HEK293 (cell line): ENCODE results near the gene HDHD5.

ENCODE experiments used
- CTCF ChIA-PET: fragments of 350-600 bp; formaldehyde crosslinking; extraction: SDS; loops from one replicate; lab custom pipeline; 2021; ENCODE audit warnings: antibody characterized with exemption; lab: Yijun Ruan, JAX
- POLR2A ChIA-PET: fragments of 300-600 bp; formaldehyde crosslinking; extraction: SDS; loops from one replicate; lab custom pipeline; 2020; ENCODE audit warnings: antibody characterized with exemption, inconsistent platforms; lab: Yijun Ruan, JAX
- H3K27ac ChIP-seq: fragments of 200-500 bp; sonication (Bioruptor generic); 2 replicates; pipeline ENCODE4 v1.5.1; 2014; ENCODE audit warnings: low read depth, low read length, control low read depth, inconsistent platforms; ENCODE audit errors: extremely low read depth
- H3K36me3 ChIP-seq, 2 experiments: fragments of 200-500 bp in 1 of 2; sonication (Bioruptor generic) in 1 of 2; 1 replicate in 1 of 2; 2 replicates in 1 of 2; pipeline ENCODE4 v1.5.1; 2014 to 2017; ENCODE audit warnings: inconsistent platforms in 2 of 2, low read length in 2 of 2; ENCODE audit not compliant: control insufficient read depth in 2 of 2, insufficient read depth in 1 of 2
- H3K4me1 ChIP-seq: fragments of 200-500 bp; sonication (Bioruptor generic); 2 replicates; pipeline ENCODE4 v1.5.1; 2014; ENCODE audit warnings: mild to moderate bottlenecking, low read length, inconsistent platforms; ENCODE audit not compliant: control insufficient read depth, insufficient read depth
- H3K4me3 ChIP-seq: 2 replicates; pipeline ENCODE4 v1.5.1; 2011; ENCODE audit warnings: low read depth, mild to moderate bottlenecking, control low read depth, low read length, moderate library complexity
- H3K9me3 ChIP-seq: fragments of 200-500 bp; sonication (Bioruptor generic); 2 replicates; pipeline ENCODE4 v1.5.1; 2014; ENCODE audit warnings: low read depth, low read length, inconsistent platforms; ENCODE audit not compliant: control insufficient read depth, insufficient read depth
- BCL11B ChIP-seq: fragments of 450-650 bp; formaldehyde crosslinking; IDR thresholded peaks from 2 replicates; pipeline ENCODE4 v1.5.1; 2016; ENCODE audit warnings: low read depth, missing biosample characterization, missing genetic modification characterization
- FEZF1 ChIP-seq: fragments of 450-650 bp; formaldehyde crosslinking; IDR thresholded peaks from 2 replicates; pipeline ENCODE4 v1.5.1; 2016; ENCODE audit warnings: missing biosample characterization, missing genetic modification characterization
- GFI1B ChIP-seq: fragments of 450-650 bp; formaldehyde crosslinking; IDR thresholded peaks from 2 replicates; pipeline ENCODE4 v1.5.1; 2016; ENCODE audit warnings: missing biosample characterization, missing genetic modification characterization
- GLI2 ChIP-seq: fragments of 450-650 bp; formaldehyde crosslinking; IDR thresholded peaks from 2 replicates; pipeline ENCODE4; 2017; ENCODE audit warnings: missing biosample characterization, missing genetic modification characterization, low read depth, borderline replicate concordance
- KLF8 ChIP-seq: fragments of 450-650 bp; formaldehyde crosslinking; IDR thresholded peaks from 2 replicates; pipeline ENCODE4 v1.5.1; 2016; ENCODE audit warnings: missing biosample characterization, missing genetic modification characterization
- OSR2 ChIP-seq: fragments of 450-650 bp; formaldehyde crosslinking; IDR thresholded peaks from 2 replicates; pipeline ENCODE4 v1.5.1; 2016; ENCODE audit warnings: missing biosample characterization, missing genetic modification characterization
- SETDB1 ChIP-seq: IDR thresholded peaks from one replicate; pipeline ENCODE4 v1.6.1; 2017; ENCODE audit warnings: mild to moderate bottlenecking, low read length, moderate library complexity, mixed read lengths; ENCODE audit not compliant: insufficient read length
- ZNF174 ChIP-seq: fragments of 450-650 bp; formaldehyde crosslinking; IDR thresholded peaks from 2 replicates; pipeline ENCODE4 v1.5.0; 2017; ENCODE audit warnings: missing biosample characterization, mild to moderate bottlenecking, missing genetic modification characterization
- ZNF404 ChIP-seq: fragments of 450-650 bp; formaldehyde crosslinking; IDR thresholded peaks from 2 replicates; pipeline ENCODE4 v1.5.1; 2017; ENCODE audit warnings: missing biosample characterization, missing genetic modification characterization
- ZNF48 ChIP-seq: fragments of 450-650 bp; formaldehyde crosslinking; IDR thresholded peaks from 2 replicates; pipeline ENCODE4 v1.5.1; 2016; ENCODE audit warnings: missing biosample characterization, missing genetic modification characterization
- ZNF600 ChIP-seq: fragments of 450-650 bp; formaldehyde crosslinking; IDR thresholded peaks from 2 replicates; pipeline ENCODE4 v1.5.1; 2016; ENCODE audit warnings: missing biosample characterization, missing genetic modification characterization
- ZNF626 ChIP-seq: fragments of 450-650 bp; sonication (Bioruptor Pico); formaldehyde crosslinking; IDR thresholded peaks from 2 replicates; pipeline ENCODE4 v1.5.1; 2018; ENCODE audit warnings: missing biosample characterization, missing genetic modification characterization, inconsistent platforms
- ZNF629 ChIP-seq: fragments of 450-650 bp; formaldehyde crosslinking; IDR thresholded peaks from 2 replicates; pipeline ENCODE4 v1.5.1; 2017; ENCODE audit warnings: missing biosample characterization, missing genetic modification characterization
- ZNF76 ChIP-seq: fragments of 450-650 bp; formaldehyde crosslinking; IDR thresholded peaks from 2 replicates; pipeline ENCODE4; 2016; ENCODE audit warnings: low read depth, missing biosample characterization, missing genetic modification characterization, borderline replicate concordance
- ZNF768 ChIP-seq: fragments of 450-650 bp; formaldehyde crosslinking; IDR thresholded peaks from 2 replicates; pipeline ENCODE4 v1.5.1; 2018; ENCODE audit warnings: missing biosample characterization, mild to moderate bottlenecking, missing genetic modification characterization
- TF ChIP-seq, protein P1 (sequence below): fragments of 450-650 bp; formaldehyde crosslinking; optimal IDR thresholded peaks from 2 replicates; pipeline ENCODE3; 2016; ENCODE audit warnings: missing biosample characterization, mild to moderate bottlenecking, missing genetic modification characterization
- TF ChIP-seq, protein P2 (sequence below): fragments of 450-650 bp; formaldehyde crosslinking; IDR thresholded peaks from 2 replicates; pipeline ENCODE4 v1.5.1; 2016; ENCODE audit warnings: missing biosample characterization, missing genetic modification characterization
- TF ChIP-seq, protein P3 (sequence below): fragments of 450-650 bp; formaldehyde crosslinking; IDR thresholded peaks from 2 replicates; pipeline ENCODE4 v1.5.1; 2016; ENCODE audit warnings: missing biosample characterization, missing genetic modification characterization
- TF ChIP-seq, protein P4 (sequence below): fragments of 450-650 bp; formaldehyde crosslinking; IDR thresholded peaks from 2 replicates; pipeline ENCODE4 v1.5.1; 2016; ENCODE audit warnings: missing biosample characterization, missing genetic modification characterization, borderline replicate concordance

Gene HDHD5

DNA sequence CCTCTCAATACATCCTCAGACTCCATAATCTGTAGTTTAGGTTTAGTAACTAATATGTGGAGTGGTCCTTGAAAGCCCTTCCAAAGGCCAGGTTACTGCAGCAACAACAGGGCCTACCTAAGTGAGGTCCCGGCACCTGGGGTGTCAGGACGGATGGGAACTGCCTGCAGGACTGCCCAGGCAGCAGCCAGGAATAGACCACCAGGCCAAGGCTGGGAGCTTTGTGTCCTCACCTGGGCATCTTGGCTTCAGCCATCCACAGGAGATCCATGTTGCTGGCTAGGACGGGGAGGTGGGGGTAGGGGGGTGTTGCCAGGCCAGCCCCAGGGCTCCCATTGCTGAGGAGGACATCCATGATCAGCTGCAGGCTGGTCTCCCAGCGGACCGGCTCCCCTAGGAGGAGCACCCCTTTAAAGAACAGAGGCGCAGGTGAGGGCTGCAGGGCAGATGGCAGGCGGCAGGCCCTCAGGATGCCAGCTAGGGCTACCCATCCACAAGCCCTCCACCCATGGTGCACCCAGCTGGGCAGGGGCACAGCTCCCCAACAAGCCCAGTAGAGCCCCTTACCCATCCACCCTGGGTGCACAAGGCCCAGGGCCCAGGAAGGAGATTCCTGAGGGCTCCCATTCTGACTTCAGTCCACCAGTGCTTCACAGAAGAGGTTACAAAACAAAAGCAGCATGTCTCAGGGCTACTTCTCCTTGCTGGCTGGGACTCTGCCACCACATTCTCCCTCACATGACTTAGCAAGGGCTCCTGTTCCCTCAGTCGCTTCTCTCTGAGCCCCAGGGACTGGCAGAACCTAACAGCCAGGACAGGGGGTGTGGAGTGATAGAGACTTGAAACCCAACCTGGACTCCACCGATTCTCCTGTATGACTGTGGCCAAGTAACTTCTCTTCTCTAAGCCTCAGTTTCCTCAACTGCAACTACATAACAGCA, 18.0 kb downstream of the HDHD5 start:
- ChIA-PET POLR2A (interaction anchor here (1.0 kb wide), 1 partner anchor 10 kb away, joined by 5 read pairs; no protein-coding TSS in a partner anchor), CTCF (interaction anchor here (0.5 to 2.5 kb wide), 2 partner anchors 30 to 164 kb away, joined by 3 to 8 read pairs; no protein-coding TSS in a partner anchor)
- Histone ChIP-seq H3K36me3 (peaks cover 7 to 87% of the 10 kb centered on the region in 2 experiments; a peak in 2 of 3 replicates), H3K4me3 (no peak overlapping the region), H3K9me3 (no peaks in the 10 kb centered on the region), H3K4me1 (no peaks in the 10 kb centered on the region), H3K27ac (no peak overlapping the region)
- TF ChIP-seq, protein P1, sequence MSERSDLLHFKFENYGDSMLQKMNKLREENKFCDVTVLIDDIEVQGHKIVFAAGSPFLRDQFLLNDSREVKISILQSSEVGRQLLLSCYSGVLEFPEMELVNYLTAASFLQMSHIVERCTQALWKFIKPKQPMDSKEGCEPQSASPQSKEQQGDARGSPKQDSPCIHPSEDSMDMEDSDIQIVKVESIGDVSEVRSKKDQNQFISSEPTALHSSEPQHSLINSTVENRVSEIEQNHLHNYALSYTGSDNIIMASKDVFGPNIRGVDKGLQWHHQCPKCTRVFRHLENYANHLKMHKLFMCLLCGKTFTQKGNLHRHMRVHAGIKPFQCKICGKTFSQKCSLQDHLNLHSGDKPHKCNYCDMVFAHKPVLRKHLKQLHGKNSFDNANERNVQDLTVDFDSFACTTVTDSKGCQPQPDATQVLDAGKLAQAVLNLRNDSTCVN, result no peak
- TF ChIP-seq SETDB1, result no peak
- no peak for TF ChIP-seq ZNF600 (tag by site-specific recombination)
- no peak for TF ChIP-seq ZNF76
- no peak for TF ChIP-seq BCL11B
- TF ChIP-seq, protein P2, sequence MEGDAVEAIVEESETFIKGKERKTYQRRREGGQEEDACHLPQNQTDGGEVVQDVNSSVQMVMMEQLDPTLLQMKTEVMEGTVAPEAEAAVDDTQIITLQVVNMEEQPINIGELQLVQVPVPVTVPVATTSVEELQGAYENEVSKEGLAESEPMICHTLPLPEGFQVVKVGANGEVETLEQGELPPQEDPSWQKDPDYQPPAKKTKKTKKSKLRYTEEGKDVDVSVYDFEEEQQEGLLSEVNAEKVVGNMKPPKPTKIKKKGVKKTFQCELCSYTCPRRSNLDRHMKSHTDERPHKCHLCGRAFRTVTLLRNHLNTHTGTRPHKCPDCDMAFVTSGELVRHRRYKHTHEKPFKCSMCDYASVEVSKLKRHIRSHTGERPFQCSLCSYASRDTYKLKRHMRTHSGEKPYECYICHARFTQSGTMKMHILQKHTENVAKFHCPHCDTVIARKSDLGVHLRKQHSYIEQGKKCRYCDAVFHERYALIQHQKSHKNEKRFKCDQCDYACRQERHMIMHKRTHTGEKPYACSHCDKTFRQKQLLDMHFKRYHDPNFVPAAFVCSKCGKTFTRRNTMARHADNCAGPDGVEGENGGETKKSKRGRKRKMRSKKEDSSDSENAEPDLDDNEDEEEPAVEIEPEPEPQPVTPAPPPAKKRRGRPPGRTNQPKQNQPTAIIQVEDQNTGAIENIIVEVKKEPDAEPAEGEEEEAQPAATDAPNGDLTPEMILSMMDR (tag by site-specific recombination), result no peak
- TF ChIP-seq FEZF1 (tag by site-specific recombination), result no peak
- no peak for TF ChIP-seq ZNF174
- TF ChIP-seq, protein P3, sequence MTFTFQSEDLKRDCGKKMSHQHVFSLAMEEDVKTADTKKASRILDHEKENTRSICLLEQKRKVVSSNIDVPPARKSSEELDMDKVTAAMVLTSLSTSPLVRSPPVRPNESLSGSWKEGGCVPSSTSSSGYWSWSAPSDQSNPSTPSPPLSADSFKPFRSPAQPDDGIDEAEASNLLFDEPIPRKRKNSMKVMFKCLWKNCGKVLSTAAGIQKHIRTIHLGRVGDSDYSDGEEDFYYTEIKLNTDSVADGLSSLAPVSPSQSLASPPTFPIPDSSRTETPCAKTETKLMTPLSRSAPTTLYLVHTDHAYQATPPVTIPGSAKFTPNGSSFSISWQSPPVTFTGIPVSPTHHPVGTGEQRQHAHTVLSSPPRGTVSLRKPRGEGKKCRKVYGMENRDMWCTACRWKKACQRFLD (tag by site-specific recombination), result no peak
- no peak for TF ChIP-seq GFI1B (tag by site-specific recombination)
- TF ChIP-seq ZNF768, result no peak
- TF ChIP-seq GLI2 (tag by site-specific recombination), result no peak
- TF ChIP-seq ZNF629 (tag by site-specific recombination), result no peak
- no peak for TF ChIP-seq ZNF404 (tag by site-specific recombination)
- TF ChIP-seq OSR2 (tag by site-specific recombination), result no peak
- TF ChIP-seq KLF8, result no peak
- TF ChIP-seq ZNF48 (tag by site-specific recombination), result no peak
- no peak for TF ChIP-seq ZNF626 (tag by site-specific recombination)
- TF ChIP-seq, protein P4, sequence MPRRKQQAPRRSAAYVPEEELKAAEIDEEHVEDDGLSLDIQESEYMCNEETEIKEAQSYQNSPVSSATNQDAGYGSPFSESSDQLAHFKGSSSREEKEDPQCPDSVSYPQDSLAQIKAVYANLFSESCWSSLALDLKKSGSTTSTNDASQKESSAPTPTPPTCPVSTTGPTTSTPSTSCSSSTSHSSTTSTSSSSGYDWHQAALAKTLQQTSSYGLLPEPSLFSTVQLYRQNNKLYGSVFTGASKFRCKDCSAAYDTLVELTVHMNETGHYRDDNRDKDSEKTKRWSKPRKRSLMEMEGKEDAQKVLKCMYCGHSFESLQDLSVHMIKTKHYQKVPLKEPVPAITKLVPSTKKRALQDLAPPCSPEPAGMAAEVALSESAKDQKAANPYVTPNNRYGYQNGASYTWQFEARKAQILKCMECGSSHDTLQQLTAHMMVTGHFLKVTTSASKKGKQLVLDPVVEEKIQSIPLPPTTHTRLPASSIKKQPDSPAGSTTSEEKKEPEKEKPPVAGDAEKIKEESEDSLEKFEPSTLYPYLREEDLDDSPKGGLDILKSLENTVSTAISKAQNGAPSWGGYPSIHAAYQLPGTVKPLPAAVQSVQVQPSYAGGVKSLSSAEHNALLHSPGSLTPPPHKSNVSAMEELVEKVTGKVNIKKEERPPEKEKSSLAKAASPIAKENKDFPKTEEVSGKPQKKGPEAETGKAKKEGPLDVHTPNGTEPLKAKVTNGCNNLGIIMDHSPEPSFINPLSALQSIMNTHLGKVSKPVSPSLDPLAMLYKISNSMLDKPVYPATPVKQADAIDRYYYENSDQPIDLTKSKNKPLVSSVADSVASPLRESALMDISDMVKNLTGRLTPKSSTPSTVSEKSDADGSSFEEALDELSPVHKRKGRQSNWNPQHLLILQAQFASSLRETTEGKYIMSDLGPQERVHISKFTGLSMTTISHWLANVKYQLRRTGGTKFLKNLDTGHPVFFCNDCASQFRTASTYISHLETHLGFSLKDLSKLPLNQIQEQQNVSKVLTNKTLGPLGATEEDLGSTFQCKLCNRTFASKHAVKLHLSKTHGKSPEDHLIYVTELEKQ (tag by site-specific recombination), result no peak
